HG02852 (cell line): ENCODE measurements around the gene NCOA3.
"Not testable (repeated sequence)": the region's sequence is repeated elsewhere in the genome, so short reads cannot be mapped to it uniquely, and the experiment has no call there.

Experiments
- ATAC-seq: cut with Tn5 transposase; IDR thresholded peaks from one replicate; pipeline ENCODE4 v1.9.1; 2021; ENCODE audit warnings: mild to moderate bottlenecking, moderate library complexity; ENCODE audit not compliant: unreplicated experiment

Gene NCOA3

GRCh38 chr20:47468290-47469050 is 33.2 kb upstream of the NCOA3 start:
- ATAC-seq: no peak

- no peak for ATAC-seq
These were observed 26.2 kb upstream of the NCOA3 start for GRCh38 chr20:47475419-47476044.

- ATAC-seq: no peak
These were observed 25.2 kb upstream of the NCOA3 start for GRCh38 chr20:47476452-47476851.

- ATAC-seq: no peak
These were observed 22.6 kb upstream of the NCOA3 start for GRCh38 chr20:47479093-47479492.

- ATAC-seq: no peak
These were observed 22.2 kb upstream of the NCOA3 start for GRCh38 chr20:47479506-47479905.

GRCh38 chr20:47480239-47480638 is 21.4 kb upstream of the NCOA3 start:
- ATAC-seq: no peak

GRCh38 chr20:47480705-47481104 is 21.0 kb upstream of the NCOA3 start:
- ATAC-seq: no peak

GRCh38 chr20:47481330-47482216 is 20.1 kb upstream of the NCOA3 start:
- no peak for ATAC-seq

- no peak for ATAC-seq
These were observed 19.0 kb upstream of the NCOA3 start for GRCh38 chr20:47482705-47483104.

- ATAC-seq: no peak
These were observed 17.4 kb upstream of the NCOA3 start for GRCh38 chr20:47484303-47484702.

- ATAC-seq: peak; percentile 84
These were observed 14.3 kb upstream of the NCOA3 start for GRCh38 chr20:47487175-47487917.

GRCh38 chr20:47489448-47489872 is 12.2 kb upstream of the NCOA3 start:
- ATAC-seq: no peak

GRCh38 chr20:47490795-47491194 is 10.9 kb upstream of the NCOA3 start:
- ATAC-seq: no peak

- no peak for ATAC-seq
These were observed 9.4 kb upstream of the NCOA3 start for GRCh38 chr20:47492284-47492683.

- no peak for ATAC-seq
These were observed 8.3 kb upstream of the NCOA3 start for GRCh38 chr20:47493175-47493962.

- ATAC-seq: no peak
These were observed 7.8 kb upstream of the NCOA3 start for GRCh38 chr20:47493963-47494293.

GRCh38 chr20:47494606-47495005 is 7.1 kb upstream of the NCOA3 start:
- ATAC-seq: not testable (repeated sequence)

GRCh38 chr20:47496118-47496517 is 5.6 kb upstream of the NCOA3 start:
- no peak for ATAC-seq

GRCh38 chr20:47498606-47499005 is 3.1 kb upstream of the NCOA3 start:
- no peak for ATAC-seq

GRCh38 chr20:47499053-47499452 is 2.6 kb upstream of the NCOA3 start:
- ATAC-seq: no peak
